ENCODE measurements around the gene PCNX2.

GRCh38 chr1:233340966-233341516 is 45.5 kb upstream of the PCNX2 start:
- TF ChIP-seq CTCF (IDR thresholded peaks at IDR 0.05) (no peak), ZFX (IDR thresholded peaks at IDR 0.05; ENCODE audit: borderline replicate concordance) (no peak)

All from 22Rv1 (cell line).